ENCODE measurements around the gene KRT74.

Gene KRT74

GRCh38 chr12:52615208-52615868, 41.7 kb upstream of the KRT74 start:
- DNase-seq (ENCODE audit: extremely low read depth, low read depth) = no peak
- H3K4me3 ChIP-seq (replicated peaks; ENCODE audit: low read depth, low read length) = no peak overlapping the region
- TF ChIP-seq, protein P1, sequence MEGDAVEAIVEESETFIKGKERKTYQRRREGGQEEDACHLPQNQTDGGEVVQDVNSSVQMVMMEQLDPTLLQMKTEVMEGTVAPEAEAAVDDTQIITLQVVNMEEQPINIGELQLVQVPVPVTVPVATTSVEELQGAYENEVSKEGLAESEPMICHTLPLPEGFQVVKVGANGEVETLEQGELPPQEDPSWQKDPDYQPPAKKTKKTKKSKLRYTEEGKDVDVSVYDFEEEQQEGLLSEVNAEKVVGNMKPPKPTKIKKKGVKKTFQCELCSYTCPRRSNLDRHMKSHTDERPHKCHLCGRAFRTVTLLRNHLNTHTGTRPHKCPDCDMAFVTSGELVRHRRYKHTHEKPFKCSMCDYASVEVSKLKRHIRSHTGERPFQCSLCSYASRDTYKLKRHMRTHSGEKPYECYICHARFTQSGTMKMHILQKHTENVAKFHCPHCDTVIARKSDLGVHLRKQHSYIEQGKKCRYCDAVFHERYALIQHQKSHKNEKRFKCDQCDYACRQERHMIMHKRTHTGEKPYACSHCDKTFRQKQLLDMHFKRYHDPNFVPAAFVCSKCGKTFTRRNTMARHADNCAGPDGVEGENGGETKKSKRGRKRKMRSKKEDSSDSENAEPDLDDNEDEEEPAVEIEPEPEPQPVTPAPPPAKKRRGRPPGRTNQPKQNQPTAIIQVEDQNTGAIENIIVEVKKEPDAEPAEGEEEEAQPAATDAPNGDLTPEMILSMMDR (IDR thresholded peaks at IDR 0.05; ENCODE audit: low read depth, low read length, missing control alignments) = no peak

- TF ChIP-seq, protein P1 (IDR thresholded peaks at IDR 0.05; ENCODE audit: low read depth, low read length, missing control alignments) = no peak
- no peak overlapping the region for H3K4me3 ChIP-seq (replicated peaks; ENCODE audit: low read depth, low read length)
- no peak for DNase-seq (ENCODE audit: extremely low read depth, low read depth)
Observed at GRCh38 chr12:52614381-52615207, 41.0 kb upstream of the KRT74 start.

DNA sequence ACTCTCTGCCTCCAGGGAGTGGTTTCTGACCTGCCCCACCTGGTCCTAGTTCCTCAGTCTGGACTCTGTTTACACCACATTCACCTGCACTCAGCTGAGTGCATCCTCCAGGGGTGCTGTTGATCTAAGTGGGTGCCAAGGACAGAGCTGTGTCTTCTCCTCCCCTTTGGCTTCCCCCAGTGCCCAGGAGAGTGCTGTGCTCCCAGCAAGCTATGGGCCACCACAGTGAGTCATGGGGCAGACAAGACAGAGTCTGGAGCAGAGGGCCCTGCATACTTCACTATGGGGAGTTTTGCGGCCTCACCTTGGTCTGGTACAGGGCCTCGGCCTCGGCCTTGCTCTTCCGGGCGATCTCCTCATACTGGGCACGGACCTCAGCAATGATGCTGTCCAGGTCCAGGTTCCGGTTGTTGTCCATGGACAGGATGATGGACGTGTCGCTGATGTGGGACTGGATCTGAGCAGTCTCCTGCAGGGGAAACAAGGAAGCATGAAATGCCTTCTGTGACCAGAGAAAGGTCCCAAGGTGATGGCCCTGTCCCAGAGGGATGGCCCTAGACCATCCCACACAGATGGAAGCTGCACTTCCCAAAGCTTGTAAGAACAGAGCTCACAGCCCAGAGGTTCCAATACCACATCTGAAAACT, 39.9 kb upstream of the KRT74 start:
- DNase-seq (ENCODE audit: extremely low read depth, low read depth) = no peak
- TF ChIP-seq, protein P1 (IDR thresholded peaks at IDR 0.05; ENCODE audit: low read depth, low read length, missing control alignments) = no peak
- no peak overlapping the region for H3K4me3 ChIP-seq (replicated peaks; ENCODE audit: low read depth, low read length)

DNA sequence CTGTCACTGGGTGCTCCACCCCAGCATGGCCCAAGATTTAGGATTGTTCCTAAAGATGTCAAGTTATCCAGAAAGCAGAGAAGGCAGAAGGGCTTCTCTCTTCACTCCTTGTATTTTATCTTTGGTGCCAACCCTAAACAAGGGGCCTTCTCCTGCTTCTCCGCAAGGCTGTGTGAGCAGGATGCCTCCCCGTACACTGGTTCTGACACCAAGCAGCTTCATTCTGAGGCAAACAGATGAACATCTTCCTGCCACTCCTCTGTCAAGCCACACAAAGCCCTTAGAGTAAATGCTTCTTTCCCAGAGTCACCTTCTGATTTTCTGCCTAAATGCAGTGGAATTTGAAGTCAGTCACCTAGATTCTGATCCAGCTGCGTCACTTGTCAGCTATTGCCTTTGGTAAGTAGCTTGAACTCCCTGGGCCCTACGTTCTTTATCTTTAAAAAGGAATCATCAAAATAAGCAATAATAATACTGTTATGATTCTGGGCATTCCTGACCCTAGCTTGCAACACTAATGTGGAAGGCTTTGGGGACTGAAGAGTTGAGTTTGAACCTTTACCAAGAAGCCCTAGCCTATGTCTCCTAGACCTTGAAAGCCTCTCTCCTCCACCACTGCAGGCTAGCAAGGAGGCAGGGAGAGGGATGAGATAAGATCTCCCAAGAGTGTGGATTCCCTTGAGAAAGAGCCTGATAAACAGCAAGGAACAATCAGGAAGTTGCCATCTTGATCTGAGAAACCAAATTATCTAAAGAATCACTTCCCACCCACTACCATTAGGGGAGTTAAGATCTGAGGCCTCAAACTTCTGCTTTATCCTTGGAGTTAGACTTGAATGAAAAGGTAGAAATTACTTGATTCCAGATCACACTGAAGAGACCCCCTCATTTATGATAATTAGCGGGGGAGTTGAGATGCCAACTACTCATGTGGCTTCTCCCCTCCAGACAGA, 39.1 kb upstream of the KRT74 start:
- DNase-seq (ENCODE audit: extremely low read depth, low read depth) = no peak
- TF ChIP-seq, protein P1 (IDR thresholded peaks at IDR 0.05; ENCODE audit: low read depth, low read length, missing control alignments) = no peak
- H3K4me3 ChIP-seq (replicated peaks; ENCODE audit: low read depth, low read length) = no peak overlapping the region

DNA sequence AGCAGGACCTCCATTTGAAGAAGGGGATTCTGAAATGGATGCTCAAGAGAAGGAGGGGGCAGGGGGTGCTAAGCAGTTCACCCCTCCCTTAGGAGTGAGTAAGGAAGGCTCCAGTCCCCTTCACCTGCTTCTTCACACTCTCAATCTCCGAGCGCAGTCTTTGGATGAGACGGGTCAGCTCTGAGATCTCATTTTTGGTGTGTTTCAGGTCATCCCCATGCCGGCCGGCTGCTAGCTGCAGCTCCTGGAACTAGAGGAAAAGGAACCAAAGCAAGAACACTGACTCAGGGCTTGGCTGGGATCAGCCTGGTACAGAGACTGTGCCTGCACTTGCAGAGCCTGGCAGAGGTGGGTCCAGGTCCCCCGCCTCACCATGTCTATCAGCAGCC, 37.4 kb upstream of the KRT74 start:
- H3K4me3 ChIP-seq (replicated peaks; ENCODE audit: low read depth, low read length) = no peak overlapping the region
- no peak for DNase-seq (ENCODE audit: extremely low read depth, low read depth)
- TF ChIP-seq, protein P1 (IDR thresholded peaks at IDR 0.05; ENCODE audit: low read depth, low read length, missing control alignments) = no peak

Data from HFF-Myc (cell line).